Measurements from ENCODE around the gene CDNF. TPM values are rescaled to one million over a fixed set of nuclear protein-coding genes. Genes with fewer than 3 reads are reported as not detected.

Gene CDNF
- total RNA-seq, 2 donors from 2014 or later = 0.51 to 1.2 TPM

GRCh38 chr10:14823966-14824365, 13.9 kb downstream of the CDNF start:
- Histone ChIP-seq H3K4me1 (ENCODE audit: control insufficient read depth, insufficient read depth, low read length) (peaks cover 5% of the 10 kb centered on the region), H3K9ac (ENCODE audit: extremely low read depth, low read length, poor library complexity, severe bottlenecking) (no peak overlapping the region), H3K27me3 (ENCODE audit: control insufficient read depth, insufficient read depth, low read length, poor library complexity, severe bottlenecking) (peaks cover 15% of the 10 kb centered on the region), H3K9me3 (ENCODE audit: control insufficient read depth, low read length) (no peaks in the 10 kb centered on the region), H3K27ac (ENCODE audit: low read depth, low read length) (no peak overlapping the region), H3K36me3 (ENCODE audit: control insufficient read depth, insufficient read depth, low read length) (no peaks in the 10 kb centered on the region), H3K4me3 (ENCODE audit: low read length) (no peak overlapping the region)
- peaks cover 15% of the 10 kb centered on the region for H3K4me1 Mint-ChIP-seq
- no peak overlapping the region for H3K27ac Mint-ChIP-seq
- no peak for TF ChIP-seq CTCF (conservative IDR thresholded peaks at IDR 0.05)
- 93 to 97% methylated on average over 3 of the region's 3 CpGs for WGBS, 2 experiments (ENCODE audit: insufficient coverage in 1 of 2, insufficient read length in 1 of 2)
- DNase-seq = no peak
- peaks cover 16% of the 10 kb centered on the region for H3K27me3 Mint-ChIP-seq (ENCODE audit: insufficient read depth)
- H3K4me3 Mint-ChIP-seq = no peak overlapping the region
- H3K9me3 Mint-ChIP-seq = no peaks in the 10 kb centered on the region
- H3K36me3 Mint-ChIP-seq (ENCODE audit: low read depth) = no peaks in the 10 kb centered on the region

GRCh38 chr10:14822879-14823755, 14.7 kb downstream of the CDNF start:
- H3K27ac ChIP-seq (ENCODE audit: low read depth, low read length) = no peak overlapping the region
- no peaks in the 10 kb centered on the region for H3K9me3 ChIP-seq (ENCODE audit: control insufficient read depth, low read length)
- Mint-ChIP-seq H3K27ac (no peak overlapping the region), H3K4me3 (no peak overlapping the region), H3K27me3 (ENCODE audit: insufficient read depth) (peaks cover 16% of the 10 kb centered on the region), H3K36me3 (ENCODE audit: low read depth) (no peaks in the 10 kb centered on the region), H3K4me1 (peaks cover 15% of the 10 kb centered on the region), H3K9me3 (no peaks in the 10 kb centered on the region)
- peak; percentile 85 for TF ChIP-seq CTCF (conservative IDR thresholded peaks at IDR 0.05)
- peak overlapping the region; percentile 8 for H3K4me3 ChIP-seq (ENCODE audit: low read length)
- H3K4me1 ChIP-seq (ENCODE audit: control insufficient read depth, insufficient read depth, low read length) = peaks cover 5% of the 10 kb centered on the region
- H3K27me3 ChIP-seq (ENCODE audit: control insufficient read depth, insufficient read depth, low read length, poor library complexity, severe bottlenecking) = peaks cover 15% of the 10 kb centered on the region
- no peaks in the 10 kb centered on the region for H3K36me3 ChIP-seq (ENCODE audit: control insufficient read depth, insufficient read depth, low read length)
- DNase-seq = peak; percentile 61
- H3K9ac ChIP-seq (ENCODE audit: extremely low read depth, low read length, poor library complexity, severe bottlenecking) = no peak overlapping the region
- WGBS, 2 experiments (ENCODE audit: insufficient coverage in 1 of 2, insufficient read length in 1 of 2) = 59 to 100% methylated on average over 1 to 3 of the region's 3 CpGs

- Mint-ChIP-seq H3K36me3 (ENCODE audit: low read depth) (no peaks in the 10 kb centered on the region), H3K27me3 (ENCODE audit: insufficient read depth) (peaks cover 16% of the 10 kb centered on the region), H3K4me1 (peaks cover 15% of the 10 kb centered on the region), H3K4me3 (no peak overlapping the region), H3K9me3 (peaks cover 2% of the 10 kb centered on the region), H3K27ac (no peak overlapping the region)
- DNase-seq = no peak
- H3K9ac ChIP-seq (ENCODE audit: extremely low read depth, low read length, poor library complexity, severe bottlenecking) = no peak overlapping the region
- no peaks in the 10 kb centered on the region for H3K36me3 ChIP-seq (ENCODE audit: control insufficient read depth, insufficient read depth, low read length)
- H3K4me1 ChIP-seq (ENCODE audit: control insufficient read depth, insufficient read depth, low read length) = peaks cover 5% of the 10 kb centered on the region
- H3K27ac ChIP-seq (ENCODE audit: low read depth, low read length) = no peak overlapping the region
- H3K27me3 ChIP-seq (ENCODE audit: control insufficient read depth, insufficient read depth, low read length, poor library complexity, severe bottlenecking) = peaks cover 15% of the 10 kb centered on the region
- no peak overlapping the region for H3K4me3 ChIP-seq (ENCODE audit: low read length)
- no peak for TF ChIP-seq CTCF (conservative IDR thresholded peaks at IDR 0.05)
- WGBS, 2 experiments (ENCODE audit: insufficient coverage in 1 of 2, insufficient read length in 1 of 2) = 78 to 85% methylated on average over 6 of the region's 6 CpGs
- H3K9me3 ChIP-seq (ENCODE audit: control insufficient read depth, low read length) = no peaks in the 10 kb centered on the region
Observed at GRCh38 chr10:14821635-14822375, 16.0 kb downstream of the CDNF start.

Measured in endodermal cell (in vitro differentiated cells).